HCT116 (cell line): Measurements from ENCODE around the gene DARS1. TPM values are rescaled to one million over a fixed set of nuclear protein-coding genes. Genes with fewer than 3 reads are reported as not detected.

Source experiments
- ATAC-seq: fragments of 200-7000 bp; cut with Tn5 transposase; 2 replicates; pipeline ENCODE4 v1.9.1; 2020; ENCODE audit warnings: mild to moderate bottlenecking, moderate library complexity
- BruUV-seq: library from RNA; stranded (reverse); fragments of 400-500 nt; replicated peaks from 2 replicates; lab custom pipeline; 2021; lab: Mats Ljungman, UMichigan
- CTCF ChIA-PET: fragments of 300-600 bp; sonication (Branson Sonifier 250); formaldehyde crosslinking; loops from one replicate; lab custom pipeline; 2021; ENCODE audit warnings: antibody characterized with exemption; lab: Charles Lee
- POLR2A ChIA-PET: fragments of 300-600, 350-600 bp; sonication (Branson Sonifier 250); formaldehyde crosslinking; loops from one replicate; lab custom pipeline; 2021; ENCODE audit warnings: antibody characterized with exemption; lab: Charles Lee
- RAD21 ChIA-PET, 2 experiments: fragments of 300-600 bp; sonication (Branson Sonifier 250); formaldehyde crosslinking; loops; one replicate each; lab custom pipeline; 2023; ENCODE audit warnings: low total read pairs in 2 of 2; ENCODE audit not compliant: uncharacterized antibody in 2 of 2, unreplicated experiment in 2 of 2, low non-redundant PET in 1 of 2; lab: Charles Lee
- DNase-seq: peaks from one replicate; pipeline ENCODE4 v3.0.0-alpha.2; 2010; ENCODE audit warnings: low read depth, low spot score
- H2AFZ ChIP-seq: fragments of 200-600 bp; shearing (Covaris generic), sonication (generic); 2 replicates; pipeline ENCODE4 v1.6.1; 2017; ENCODE audit warnings: low read depth, mixed run types, mixed read lengths, antibody characterized with exemption, low read length; ENCODE audit not compliant: poor library complexity, severe bottlenecking
- H3K27ac ChIP-seq: 2 replicates; pipeline ENCODE4 v1.5.1; 2012; ENCODE audit warnings: low read depth, low read length
- H3K27me3 ChIP-seq: fragments of 200-600 bp; sonication (generic); 2 replicates; pipeline ENCODE4 v1.6.1; 2016; ENCODE audit warnings: mixed run types, low read length, mixed read lengths; ENCODE audit not compliant: insufficient read depth
- H3K36me3 ChIP-seq, 2 experiments: fragments of 200-500 bp in 1 of 2; fragments of 200-600 bp in 1 of 2; sonication (Bioruptor generic) in 1 of 2; sonication (generic) in 1 of 2; 2 replicates each; pipeline versions ENCODE4 v1.5.1 to v1.6.1; 2014 to 2016; ENCODE audit warnings: low read length in 2 of 2, inconsistent platforms in 1 of 2, mixed read lengths in 1 of 2, mixed run types in 1 of 2; ENCODE audit not compliant: insufficient read depth in 2 of 2, control insufficient read depth in 1 of 2
- H3K4me1 ChIP-seq, 2 experiments: fragments of 200-600 bp in 1 of 2; sonication (generic) in 1 of 2; 2 replicates each; pipeline versions ENCODE4 v1.5.1 to v1.6.1; 2012 to 2017; ENCODE audit warnings: low read length in 2 of 2, inconsistent platforms in 1 of 2, mild to moderate bottlenecking in 1 of 2, mixed read lengths in 1 of 2, mixed run types in 1 of 2, moderate library complexity in 1 of 2; ENCODE audit not compliant: insufficient read depth in 2 of 2, control insufficient read depth in 1 of 2
- H3K4me2 ChIP-seq: fragments of 200-600 bp; sonication (generic); 2 replicates; pipeline ENCODE4 v1.6.1; 2017; ENCODE audit warnings: mixed run types, low read length, mixed read lengths
- H3K4me3 ChIP-seq, 2 experiments: fragments of 200-600 bp in 1 of 2; sonication (generic) in 1 of 2; replicated peaks in 1 of 2; 2 replicates each; pipeline ENCODE4 v1.5.1; 2011 to 2016; ENCODE audit warnings: low read length in 2 of 2, control low read depth in 1 of 2, low read depth in 1 of 2, mild to moderate bottlenecking in 1 of 2, mixed read lengths in 1 of 2, mixed run types in 1 of 2
- H3K79me2 ChIP-seq: fragments of 200-600 bp; sonication (generic); 2 replicates; pipeline ENCODE4 v1.6.1; 2017; ENCODE audit warnings: mild to moderate bottlenecking, mixed run types, low read length, moderate library complexity, mixed read lengths; ENCODE audit not compliant: insufficient read depth
- H3K9ac ChIP-seq: fragments of 200-600 bp; sonication (generic); 2 replicates; pipeline ENCODE4 v1.6.1; 2016; ENCODE audit warnings: low read length, mixed read lengths
- H3K9me2 ChIP-seq: fragments of 200-600 bp; sonication (generic), shearing (Covaris generic); 2 replicates; pipeline ENCODE4 v1.6.1; 2017; ENCODE audit warnings: mixed run types, mild to moderate bottlenecking, moderate library complexity; ENCODE audit not compliant: insufficient read depth
- H3K9me3 ChIP-seq, 2 experiments: fragments of 200-500 bp in 1 of 2; fragments of 200-600 bp in 1 of 2; sonication (Bioruptor generic) in 1 of 2; sonication (generic) in 1 of 2; 2 replicates each; pipeline ENCODE4 v1.6.1; 2014 to 2017; ENCODE audit warnings: low read length in 2 of 2, mixed read lengths in 2 of 2, inconsistent platforms in 1 of 2, low read depth in 1 of 2, mild to moderate bottlenecking in 1 of 2, mixed run types in 1 of 2, moderate library complexity in 1 of 2; ENCODE audit not compliant: control insufficient read depth in 1 of 2, insufficient read depth in 1 of 2
- H4K20me1 ChIP-seq: fragments of 200-600 bp; sonication (generic), shearing (Covaris generic); 2 replicates; pipeline ENCODE4 v1.6.1; 2017; ENCODE audit warnings: mixed run types, mild to moderate bottlenecking, moderate library complexity; ENCODE audit not compliant: insufficient read depth
- CBX3 ChIP-seq: IDR thresholded peaks from 2 replicates; pipeline ENCODE4 v1.6.1; 2012; ENCODE audit warnings: low read depth
- JUND ChIP-seq: IDR thresholded peaks from 2 replicates; pipeline ENCODE4 v1.6.1; 2012
- TCF7L2 ChIP-seq: IDR thresholded peaks from 2 replicates; pipeline ENCODE4 v1.7.0; 2011; ENCODE audit warnings: borderline replicate concordance, inconsistent platforms; ENCODE audit not compliant: insufficient read depth, insufficient read length; ENCODE audit errors: extremely low read depth
- ZNF274 ChIP-seq: fragments of 200-500 bp; sonication (Bioruptor generic); IDR thresholded peaks from 2 replicates; pipeline ENCODE4 v1.6.1; 2014; ENCODE audit warnings: mild to moderate bottlenecking, low read depth, low read length, inconsistent platforms
- intact Hi-C: fragments of 100-400 bp; cut with micrococcal nuclease; formaldehyde crosslinking; loops from 2 replicates; pipeline ENCODE4 v1.10.0; 2022
- total RNA-seq: library from RNA; stranded (reverse); gene quantifications from one replicate; pipeline ENCODE4 v1.2.1, GENCODE V29; 2021; ENCODE audit not compliant: unreplicated experiment
- TF ChIP-seq, protein P1 (sequence below): IDR thresholded peaks from 2 replicates; pipeline ENCODE4 v1.6.1; 2012
- TF ChIP-seq, protein P2 (sequence below): IDR thresholded peaks from 2 replicates; pipeline ENCODE4 v1.6.1; 2011; ENCODE audit warnings: mild to moderate bottlenecking, low read length, moderate library complexity; ENCODE audit not compliant: insufficient replicate concordance; ENCODE audit errors: extremely low read depth
- TF ChIP-seq, protein P3 (sequence below): IDR thresholded peaks from 2 replicates; pipeline ENCODE4 v1.6.1; 2012; ENCODE audit warnings: low read depth

DARS1 gene
- total RNA-seq, 1 experiment from 2014 or later: 94.8 TPM

DNA sequence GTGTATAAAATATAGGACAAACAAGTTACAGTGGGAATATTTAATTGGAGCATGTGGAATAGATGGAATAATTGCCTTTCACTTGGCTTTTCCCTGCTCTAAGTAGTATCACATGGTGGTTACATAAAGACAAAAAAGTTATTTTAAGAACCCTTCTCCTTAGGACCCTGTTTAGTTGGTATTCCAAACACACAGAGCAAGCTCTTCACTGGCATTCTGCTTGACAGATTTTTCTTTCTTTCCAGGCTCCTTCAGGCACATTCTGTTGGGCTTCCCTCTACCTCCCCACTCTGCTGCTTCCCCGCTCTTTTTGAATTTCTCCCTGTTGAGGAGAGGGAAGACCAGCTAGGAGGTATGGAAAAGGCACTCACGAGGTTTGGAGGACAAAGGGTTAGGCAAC lies 29.0 kb upstream of the DARS1 start:
- no peak overlapping the region for H3K9ac ChIP-seq
- ChIA-PET POLR2A (no interaction called here), CTCF (no interaction called here), RAD21 (no interaction called here)
- DNase-seq (no peak), ATAC-seq (no peak)
- no peak overlapping the region for H3K4me2 ChIP-seq
- TF ChIP-seq JUND (no peak), ZNF274 (no peak), TCF7L2 (no peak), CBX3 (no peak)
- TF ChIP-seq, protein P1, sequence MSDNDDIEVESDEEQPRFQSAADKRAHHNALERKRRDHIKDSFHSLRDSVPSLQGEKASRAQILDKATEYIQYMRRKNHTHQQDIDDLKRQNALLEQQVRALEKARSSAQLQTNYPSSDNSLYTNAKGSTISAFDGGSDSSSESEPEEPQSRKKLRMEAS: no peak
- TF ChIP-seq, protein P2, sequence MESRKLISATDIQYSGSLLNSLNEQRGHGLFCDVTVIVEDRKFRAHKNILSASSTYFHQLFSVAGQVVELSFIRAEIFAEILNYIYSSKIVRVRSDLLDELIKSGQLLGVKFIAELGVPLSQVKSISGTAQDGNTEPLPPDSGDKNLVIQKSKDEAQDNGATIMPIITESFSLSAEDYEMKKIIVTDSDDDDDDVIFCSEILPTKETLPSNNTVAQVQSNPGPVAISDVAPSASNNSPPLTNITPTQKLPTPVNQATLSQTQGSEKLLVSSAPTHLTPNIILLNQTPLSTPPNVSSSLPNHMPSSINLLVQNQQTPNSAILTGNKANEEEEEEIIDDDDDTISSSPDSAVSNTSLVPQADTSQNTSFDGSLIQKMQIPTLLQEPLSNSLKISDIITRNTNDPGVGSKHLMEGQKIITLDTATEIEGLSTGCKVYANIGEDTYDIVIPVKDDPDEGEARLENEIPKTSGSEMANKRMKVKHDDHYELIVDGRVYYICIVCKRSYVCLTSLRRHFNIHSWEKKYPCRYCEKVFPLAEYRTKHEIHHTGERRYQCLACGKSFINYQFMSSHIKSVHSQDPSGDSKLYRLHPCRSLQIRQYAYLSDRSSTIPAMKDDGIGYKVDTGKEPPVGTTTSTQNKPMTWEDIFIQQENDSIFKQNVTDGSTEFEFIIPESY: no peak
- TF ChIP-seq, protein P3, sequence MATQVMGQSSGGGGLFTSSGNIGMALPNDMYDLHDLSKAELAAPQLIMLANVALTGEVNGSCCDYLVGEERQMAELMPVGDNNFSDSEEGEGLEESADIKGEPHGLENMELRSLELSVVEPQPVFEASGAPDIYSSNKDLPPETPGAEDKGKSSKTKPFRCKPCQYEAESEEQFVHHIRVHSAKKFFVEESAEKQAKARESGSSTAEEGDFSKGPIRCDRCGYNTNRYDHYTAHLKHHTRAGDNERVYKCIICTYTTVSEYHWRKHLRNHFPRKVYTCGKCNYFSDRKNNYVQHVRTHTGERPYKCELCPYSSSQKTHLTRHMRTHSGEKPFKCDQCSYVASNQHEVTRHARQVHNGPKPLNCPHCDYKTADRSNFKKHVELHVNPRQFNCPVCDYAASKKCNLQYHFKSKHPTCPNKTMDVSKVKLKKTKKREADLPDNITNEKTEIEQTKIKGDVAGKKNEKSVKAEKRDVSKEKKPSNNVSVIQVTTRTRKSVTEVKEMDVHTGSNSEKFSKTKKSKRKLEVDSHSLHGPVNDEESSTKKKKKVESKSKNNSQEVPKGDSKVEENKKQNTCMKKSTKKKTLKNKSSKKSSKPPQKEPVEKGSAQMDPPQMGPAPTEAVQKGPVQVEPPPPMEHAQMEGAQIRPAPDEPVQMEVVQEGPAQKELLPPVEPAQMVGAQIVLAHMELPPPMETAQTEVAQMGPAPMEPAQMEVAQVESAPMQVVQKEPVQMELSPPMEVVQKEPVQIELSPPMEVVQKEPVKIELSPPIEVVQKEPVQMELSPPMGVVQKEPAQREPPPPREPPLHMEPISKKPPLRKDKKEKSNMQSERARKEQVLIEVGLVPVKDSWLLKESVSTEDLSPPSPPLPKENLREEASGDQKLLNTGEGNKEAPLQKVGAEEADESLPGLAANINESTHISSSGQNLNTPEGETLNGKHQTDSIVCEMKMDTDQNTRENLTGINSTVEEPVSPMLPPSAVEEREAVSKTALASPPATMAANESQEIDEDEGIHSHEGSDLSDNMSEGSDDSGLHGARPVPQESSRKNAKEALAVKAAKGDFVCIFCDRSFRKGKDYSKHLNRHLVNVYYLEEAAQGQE: no peak
- no peaks in the 10 kb centered on the region for H3K9me3 ChIP-seq
- H3K36me3 ChIP-seq: no peaks in the 10 kb centered on the region
- intact Hi-C loops: no loop called here
- no peak overlapping the region for H3K4me3 ChIP-seq
- no peaks in the 10 kb centered on the region for H3K27me3 ChIP-seq
- no peaks in the 10 kb centered on the region for H3K9me2 ChIP-seq
- no peak overlapping the region for H3K27ac ChIP-seq
- BruUV-seq: no TSS peak
- no peaks in the 10 kb centered on the region for H3K4me1 ChIP-seq
- H2AFZ ChIP-seq: no peak overlapping the region
- H3K79me2 ChIP-seq: no peaks in the 10 kb centered on the region
- no peaks in the 10 kb centered on the region for H4K20me1 ChIP-seq
